GF-D8 (cell line): ENCODE measurements around the gene ST8SIA5.

Source experiments
- DNase-seq: peaks from one replicate; lab custom pipeline; 2025; lab: John Stamatoyannopoulos, UW

Gene ST8SIA5

DNA sequence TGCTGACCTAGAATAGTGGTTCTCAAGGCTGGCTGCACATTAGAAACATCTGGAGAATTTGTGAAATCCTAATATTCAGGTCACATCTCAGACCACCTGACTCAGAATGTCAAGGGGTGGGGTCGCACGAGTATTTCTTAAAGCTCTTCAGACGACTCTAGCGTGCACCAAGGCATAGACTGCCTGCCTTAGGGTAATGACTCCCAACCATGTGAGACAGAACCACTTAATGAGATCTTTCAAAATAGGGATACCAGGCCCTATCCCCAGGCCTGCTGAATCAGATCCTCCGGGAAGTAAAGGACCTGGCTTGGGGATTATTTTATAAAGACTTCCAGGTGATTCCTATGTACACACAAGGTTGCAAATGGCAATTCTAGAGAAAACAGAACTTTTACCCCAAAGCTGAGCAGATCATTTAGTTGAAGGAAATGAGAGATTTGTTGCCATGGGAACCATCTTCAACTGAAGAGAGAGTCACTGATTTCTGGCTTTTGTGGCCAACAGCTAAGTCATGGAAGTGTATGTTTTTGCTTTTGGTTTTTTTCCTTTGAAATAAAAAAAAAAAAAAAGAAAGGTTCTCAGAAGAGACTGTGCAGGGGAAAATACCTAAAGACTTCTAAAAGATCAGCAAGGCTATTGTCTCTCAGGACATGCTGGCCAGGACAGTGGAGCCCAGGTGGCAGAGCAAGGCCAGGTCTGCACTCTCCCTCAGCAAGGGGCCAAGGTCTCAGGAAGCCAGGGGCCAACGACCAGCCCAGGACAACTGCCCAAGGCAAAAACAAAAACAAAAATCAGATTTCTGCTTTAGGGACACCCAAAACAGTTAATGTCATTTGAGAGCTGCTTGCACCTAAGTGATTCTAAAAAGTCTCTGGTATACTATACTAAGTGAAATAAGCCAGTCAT, 84.5 kb downstream of the ST8SIA5 start:
- no peak for DNase-seq

DNA sequence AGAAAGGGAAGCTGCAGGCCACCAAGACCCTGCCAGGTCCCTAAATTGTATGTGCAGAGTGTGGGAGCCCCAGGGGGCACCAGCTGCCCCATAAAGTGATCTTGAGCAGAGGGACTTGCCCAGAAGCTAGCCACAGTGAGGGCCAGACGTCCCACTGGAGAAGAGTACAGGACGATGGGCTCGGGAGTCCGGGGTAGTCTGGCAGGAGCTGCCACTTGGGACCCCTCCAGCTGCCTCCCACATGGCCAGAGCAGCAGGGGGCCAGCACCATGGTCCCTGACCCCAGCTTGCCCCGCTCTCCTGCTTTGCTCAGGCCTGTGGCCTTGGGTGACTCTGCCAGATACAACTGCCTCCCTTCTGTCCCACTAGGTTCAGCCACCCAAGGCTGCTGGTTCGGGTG, 88.2 kb downstream of the ST8SIA5 start:
- DNase-seq, result no peak

DNA sequence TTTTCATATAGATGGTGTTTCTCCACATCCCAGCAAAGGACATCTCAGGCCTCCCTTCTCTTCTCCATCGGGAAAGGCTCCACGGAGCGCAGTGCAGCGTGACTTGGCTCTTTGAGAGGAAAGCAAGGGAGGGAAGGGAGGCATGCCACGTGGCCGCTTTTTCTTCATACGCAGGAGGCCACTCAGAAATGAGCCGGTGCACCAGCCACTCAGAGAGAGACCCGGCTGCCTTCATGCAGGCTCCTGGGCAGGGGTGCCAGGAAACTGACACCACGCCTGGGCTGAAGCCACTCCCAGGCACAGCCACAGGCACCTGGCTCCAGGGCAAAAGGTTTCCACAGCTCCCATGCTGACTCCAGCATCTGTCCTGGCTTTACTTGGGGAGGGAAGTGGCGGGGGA, 88.7 kb downstream of the ST8SIA5 start:
- DNase-seq, result no peak

DNA sequence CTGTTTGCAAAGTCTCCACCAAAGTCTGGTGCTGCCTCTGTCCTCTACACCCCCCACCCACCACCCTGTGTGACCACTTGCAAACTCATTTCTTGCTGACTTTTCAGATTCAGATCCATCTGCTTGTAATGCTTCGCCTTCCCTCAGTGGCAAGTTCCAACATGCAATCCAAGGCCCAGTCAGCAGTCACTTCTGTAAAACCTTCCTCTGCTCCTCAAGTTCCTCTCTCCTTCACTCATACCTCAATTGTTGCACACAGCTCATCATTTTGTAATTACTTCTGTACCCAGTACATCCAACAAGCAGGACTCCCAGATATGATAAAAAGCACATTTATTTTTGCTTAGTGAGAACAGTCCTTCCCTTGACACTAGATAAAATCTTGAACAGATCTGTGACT, 93.3 kb downstream of the ST8SIA5 start:
- no peak for DNase-seq

DNA sequence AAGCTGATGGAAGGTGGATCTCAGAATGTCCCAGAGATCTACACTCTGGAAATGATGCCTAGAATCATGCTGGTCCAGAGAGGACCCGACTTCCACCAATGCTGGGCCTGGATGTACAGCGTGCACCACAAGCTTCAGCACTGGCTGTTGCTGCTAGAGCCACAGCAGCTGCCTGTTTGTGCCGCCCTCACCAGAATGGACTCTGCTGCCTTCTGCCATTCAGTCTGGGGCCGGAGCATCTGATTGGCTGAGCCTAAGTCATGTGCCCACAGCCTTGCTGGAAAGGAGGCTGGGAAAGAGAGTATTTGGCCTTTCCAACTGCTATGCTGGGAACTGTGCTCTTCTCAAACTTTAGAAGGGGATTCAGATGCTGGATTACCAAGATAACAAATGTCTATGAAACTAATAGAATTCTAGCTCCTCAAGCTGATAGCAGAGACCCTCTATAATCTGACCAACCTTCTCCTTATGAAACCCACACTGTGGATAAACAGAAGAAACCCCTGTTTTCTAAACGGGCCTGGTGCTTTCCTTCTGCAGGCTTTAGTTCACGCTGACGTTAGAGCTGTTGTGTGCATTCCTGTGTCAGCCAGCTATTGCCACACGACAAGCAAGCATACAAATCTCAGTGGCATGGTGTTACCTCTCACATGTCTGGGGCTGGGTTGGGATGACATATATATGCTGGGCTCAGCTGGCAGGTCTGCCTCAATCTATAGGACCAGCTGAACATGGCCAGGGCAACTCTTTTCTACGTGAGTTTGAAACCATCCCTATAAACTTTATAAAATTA, 95.7 kb downstream of the ST8SIA5 start:
- DNase-seq, result no peak

DNA sequence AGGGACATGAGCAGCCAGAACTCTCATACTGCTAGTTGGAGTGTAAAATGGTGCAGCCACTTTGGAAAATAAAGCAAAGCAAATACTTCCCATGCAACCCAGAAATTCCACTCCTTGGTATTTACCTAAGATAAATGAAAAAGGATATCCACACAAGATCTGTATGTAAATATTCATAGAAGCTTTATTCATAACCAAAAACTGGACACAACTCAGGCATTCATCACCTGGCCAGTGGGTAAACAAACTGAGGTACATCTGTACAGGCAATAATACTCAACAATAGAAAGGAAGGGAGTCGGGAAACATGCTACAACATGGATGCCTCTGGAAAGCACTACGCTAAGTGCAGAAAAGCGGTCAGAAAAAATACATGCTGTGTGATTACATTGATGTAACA, 97.4 kb downstream of the ST8SIA5 start:
- DNase-seq, result no peak

DNA sequence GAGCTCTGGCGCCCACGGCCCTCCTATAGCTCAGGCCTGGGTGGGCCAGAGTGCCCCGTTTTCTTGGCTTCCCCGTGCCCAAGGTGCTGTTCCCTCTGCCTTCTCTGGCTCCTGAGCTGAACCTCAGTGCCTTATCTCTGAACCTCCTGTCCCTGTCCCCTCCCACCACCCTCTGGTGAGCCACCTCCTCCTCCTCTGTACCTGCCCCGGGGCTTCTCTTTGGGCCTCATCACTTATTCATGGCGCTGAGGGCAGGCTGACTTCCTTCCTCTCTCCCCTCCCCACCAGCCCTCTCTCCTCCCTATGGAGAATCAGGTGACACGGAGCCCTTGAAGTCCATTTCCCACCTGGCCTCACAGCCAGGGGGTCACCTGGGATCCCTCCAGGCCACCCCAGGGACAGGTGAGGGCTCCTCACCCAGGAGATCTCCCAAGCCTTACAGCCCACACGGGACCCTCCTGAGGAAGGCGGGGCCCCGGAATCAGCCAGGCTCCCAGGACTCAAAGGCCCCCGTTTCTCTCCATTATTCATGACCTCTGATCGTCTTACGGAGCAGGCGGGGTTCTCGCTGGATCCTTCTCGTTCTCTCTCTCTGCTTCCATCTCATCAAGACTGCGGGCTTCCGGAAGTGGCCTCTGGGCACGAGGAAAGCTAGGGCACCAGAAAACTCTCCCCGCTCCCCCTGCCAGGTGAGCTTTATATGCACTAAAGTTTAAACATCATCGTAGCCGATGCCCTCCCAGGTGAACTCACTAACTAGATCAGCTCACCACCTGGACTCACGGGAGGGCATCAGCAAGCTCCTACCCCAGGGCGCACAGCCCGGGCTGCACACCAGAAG, 99.5 kb downstream of the ST8SIA5 start, which contains the start of gene LOXHD1:
LOXHD1 (minus strand) TSS at position 106 of the 841 bp plus-strand sequence. CDS start 187 bp downstream, outside the sequence.
- no peak for DNase-seq

DNA sequence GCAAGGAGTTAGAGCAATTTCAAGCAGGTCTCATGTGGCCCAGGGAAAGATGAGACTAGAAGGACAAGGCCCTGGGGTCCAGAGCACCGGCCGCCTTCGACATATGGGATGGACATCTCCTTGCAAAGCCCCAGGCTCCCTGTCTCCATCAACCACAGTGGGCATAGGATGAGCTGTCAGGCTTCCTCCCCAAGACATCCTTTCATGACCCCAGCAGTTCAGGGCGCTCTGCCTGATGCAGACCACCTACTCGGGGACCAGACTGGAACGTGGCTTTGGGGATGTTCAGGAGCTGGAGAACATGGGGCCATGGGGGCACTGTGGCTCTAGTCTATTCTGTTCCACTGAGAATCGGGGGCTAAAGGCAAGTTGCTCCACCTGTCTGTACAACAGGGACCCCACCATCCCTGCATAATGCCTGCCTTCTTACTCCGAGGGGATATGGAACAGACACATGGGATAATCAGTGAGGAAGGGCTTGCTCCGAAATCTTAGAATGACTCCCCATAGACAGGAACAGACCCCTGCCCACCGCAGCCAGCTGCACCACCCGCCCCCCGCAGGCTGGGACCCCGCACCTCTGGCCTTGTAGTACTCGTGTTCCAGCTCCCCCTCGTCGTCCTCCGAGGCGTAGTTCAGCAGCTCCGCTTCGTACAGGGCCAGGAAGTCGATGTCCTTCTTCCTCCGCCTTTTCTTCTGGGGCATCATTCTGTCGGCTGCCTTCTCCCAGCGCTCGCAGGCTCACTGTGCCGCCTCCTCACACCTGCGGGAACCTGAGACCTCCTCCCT, 100.3 kb downstream of the ST8SIA5 start:
- no peak for DNase-seq

DNA sequence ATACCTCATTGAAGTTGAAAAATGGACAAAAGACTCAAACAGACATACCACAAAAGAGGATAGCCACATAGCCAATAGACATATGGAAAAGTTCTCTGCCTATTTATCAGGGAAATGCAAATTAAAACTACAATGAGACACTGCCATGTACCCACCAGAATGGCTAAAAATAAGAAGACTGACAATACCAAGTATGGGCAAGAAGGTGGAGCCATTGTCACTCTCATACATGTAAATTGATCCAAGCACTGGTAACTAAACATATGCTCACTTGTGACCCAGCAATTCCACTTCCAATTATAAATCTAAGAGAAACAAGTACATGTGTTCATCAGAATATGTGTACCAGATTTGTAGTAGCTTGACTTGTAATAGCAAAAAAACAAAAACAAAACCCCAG, 104.5 kb downstream of the ST8SIA5 start:
- DNase-seq, result no peak

DNA sequence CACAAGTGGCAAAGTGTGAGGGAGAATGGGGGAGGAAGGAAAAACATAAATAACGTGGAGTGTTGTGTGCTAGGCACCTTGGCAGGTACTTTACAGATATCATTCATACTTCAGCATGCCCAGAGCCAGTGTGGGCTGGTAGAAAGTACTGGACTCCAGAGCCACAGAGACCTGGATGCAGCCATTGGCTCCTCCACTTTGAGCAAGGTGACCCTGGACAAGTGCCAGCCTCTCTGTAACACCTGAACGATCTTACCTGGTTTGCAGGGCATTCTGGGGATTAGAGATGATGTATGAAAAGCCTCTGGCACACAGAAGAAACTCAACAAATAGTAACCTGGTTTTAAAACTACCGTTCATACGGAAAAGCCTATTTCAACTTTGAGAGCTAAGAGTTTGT, 106.2 kb downstream of the ST8SIA5 start:
- no peak for DNase-seq

DNA sequence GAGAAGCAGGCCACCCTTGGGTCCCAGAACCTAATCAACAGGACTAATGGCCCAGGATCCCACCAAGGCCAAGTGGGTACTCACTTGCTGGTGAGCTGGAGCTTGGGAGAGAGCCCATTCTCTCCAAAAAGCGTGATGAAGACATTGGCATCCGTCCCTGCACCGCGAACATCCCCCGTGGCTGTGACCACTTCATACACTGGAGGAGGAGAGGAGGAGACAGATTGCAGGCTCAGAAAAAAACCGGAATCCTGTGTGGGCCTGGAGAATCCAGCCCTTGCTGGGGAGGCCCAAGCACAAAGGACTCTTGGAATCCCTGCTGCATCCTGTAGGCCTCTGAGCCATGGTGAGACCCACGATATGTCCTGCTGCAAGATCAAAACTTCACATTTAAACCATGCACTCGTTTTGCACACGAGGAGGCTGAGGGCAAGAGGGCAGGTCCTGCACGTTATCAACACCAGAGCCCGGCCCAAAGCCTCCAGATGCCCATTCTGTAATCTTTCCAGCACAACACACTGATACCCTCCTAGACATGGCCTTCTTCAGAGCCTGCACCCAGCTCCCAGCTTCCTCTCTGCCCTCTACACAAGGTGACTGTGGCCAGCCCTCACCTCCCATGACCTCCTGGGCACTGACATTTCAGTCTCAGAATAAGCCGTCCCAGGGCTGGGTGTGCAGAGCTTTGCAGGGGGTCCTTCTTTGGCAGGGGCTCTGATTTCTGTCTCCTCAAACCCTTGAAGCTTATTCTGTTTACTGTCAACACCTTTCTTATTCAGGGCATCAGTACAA, 107.6 kb downstream of the ST8SIA5 start:
- no peak for DNase-seq

DNA sequence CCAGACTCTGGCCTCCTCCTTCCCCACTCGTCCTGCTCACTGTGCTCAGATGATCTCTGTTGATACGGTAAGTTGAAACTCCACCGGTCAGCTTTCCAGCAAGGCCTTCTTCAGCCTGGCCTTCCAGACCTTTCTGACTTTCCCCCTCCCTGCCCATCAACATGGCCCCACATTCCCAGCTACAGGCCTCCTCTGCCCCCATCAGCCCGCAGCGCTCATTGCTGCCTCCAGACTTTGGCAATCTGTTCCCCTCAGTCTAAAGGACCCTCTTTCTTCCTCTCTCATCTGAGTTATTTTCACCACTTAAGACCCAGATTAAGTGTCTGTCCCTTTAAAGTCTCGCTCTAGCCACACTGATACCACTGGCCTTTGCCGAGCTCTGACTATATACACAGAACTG, 110.4 kb downstream of the ST8SIA5 start:
- DNase-seq, result no peak

DNA sequence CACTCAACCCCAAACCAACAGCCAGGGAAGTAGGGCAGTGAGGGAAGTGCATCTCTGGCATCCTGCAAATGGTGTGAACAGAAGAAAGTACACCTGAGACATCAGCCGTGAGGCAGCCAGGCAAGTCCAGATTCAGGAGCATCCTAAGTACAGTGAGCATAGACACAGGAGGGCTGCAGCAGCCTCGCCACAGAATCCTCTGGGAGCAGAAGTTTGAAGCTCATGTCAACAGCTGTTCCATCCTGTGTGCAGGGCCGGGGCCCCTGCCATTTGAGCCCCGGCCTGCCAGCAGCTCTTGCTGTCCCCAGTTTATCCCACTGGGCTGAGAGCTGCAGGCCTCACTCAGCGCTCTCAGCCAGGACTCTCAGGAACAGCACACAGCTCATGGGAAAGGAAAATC, 114.3 kb downstream of the ST8SIA5 start:
- DNase-seq, result no peak

DNA sequence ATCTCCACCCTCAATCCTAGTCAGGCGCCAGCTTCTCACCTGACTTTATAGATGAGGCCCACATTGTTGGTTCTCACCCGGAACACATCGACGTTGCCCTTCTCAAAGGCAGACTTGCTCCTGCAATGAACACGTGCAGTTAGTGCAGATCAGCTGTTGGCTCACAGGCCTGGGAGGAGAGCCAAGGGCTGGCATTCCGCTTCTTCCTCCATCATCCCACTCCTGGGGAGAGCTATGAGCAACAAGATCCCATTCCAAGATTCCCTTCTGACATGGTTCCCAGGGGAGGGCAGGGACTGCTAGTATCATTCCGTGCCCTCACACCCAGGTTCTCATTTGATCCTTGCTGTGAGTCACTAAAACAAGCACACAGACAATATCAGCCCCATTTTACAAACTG, 114.9 kb downstream of the ST8SIA5 start:
- DNase-seq, result no peak

DNA sequence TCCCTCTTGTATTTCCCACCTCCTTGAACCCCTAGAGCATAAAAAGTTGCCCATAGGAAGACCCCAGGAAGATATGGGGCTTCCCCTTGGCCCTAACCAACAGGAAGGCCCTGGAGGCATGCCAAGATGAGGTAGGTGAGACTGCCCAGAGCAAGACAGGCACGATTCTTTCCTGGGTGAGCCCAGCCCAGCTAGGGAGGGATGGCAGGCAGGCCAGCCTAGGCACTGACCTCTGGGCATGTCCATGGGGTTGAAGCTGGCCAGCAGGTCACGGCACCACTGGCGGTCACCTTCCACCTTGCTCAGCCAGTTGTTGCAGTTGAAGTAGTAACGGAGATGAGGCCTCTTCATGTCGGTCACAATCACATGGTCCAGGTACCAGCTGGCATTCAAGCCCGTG, 117.5 kb downstream of the ST8SIA5 start:
- DNase-seq, result no peak

DNA sequence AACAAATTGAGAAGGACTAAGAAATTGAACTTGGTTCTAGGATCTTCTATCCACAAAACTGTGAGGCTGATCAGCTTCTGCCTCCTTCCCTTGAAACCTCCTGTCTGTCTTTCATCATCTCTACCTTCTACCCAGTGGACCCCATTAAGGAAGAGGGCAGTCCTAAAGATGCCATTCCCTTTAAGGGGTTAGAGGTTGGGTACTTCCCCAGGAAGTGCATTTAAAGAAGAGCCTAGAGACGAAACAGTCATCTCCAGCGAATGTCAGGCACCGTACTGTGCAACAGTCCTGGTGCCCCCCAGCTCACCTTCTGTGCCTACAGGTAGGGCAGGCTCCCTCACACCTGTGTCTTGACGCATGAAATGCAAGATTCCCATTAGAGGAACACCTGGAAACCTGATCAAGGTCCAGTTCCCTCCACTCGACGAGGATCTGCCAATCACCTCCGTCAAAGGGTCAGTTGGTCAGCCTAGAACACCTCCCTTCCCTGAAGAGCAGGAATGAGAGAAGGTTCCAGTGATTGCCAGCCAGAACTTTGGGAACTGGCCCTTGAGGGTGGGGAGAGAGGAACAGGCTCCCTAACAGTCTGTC, 120.7 kb downstream of the ST8SIA5 start:
- no peak for DNase-seq

DNA sequence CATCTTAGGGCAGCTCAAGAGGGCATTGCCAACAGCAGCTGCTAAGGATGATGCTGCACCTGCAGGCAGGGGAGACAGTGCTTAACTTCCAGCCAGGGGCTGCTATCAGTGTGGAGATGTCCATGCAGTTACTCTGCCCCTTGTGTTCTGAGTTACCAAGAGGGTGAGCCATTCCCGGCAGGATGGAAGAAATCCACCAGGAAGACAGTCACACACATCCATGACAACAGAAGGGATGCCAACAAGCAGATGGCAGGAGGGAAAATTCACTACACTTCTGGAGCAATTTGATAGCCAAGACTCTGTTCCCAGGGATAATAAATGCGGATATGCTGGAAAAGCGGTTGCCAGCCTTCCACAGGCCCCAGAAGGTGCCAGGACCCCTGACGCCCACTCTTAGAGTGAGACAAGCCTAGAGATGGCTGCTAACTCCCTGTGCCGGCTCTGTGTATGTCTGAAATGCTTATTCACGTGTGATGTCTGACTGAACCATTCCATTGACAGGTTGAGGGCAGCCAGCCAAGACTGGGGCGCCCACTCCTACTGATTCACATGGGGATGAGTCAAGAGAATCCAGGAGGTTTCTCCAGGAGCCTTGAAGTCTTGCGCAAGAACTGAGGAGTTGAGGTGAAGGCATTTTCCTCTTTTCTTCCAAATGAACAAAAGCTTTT, 124.3 kb downstream of the ST8SIA5 start:
- no peak for DNase-seq

DNA sequence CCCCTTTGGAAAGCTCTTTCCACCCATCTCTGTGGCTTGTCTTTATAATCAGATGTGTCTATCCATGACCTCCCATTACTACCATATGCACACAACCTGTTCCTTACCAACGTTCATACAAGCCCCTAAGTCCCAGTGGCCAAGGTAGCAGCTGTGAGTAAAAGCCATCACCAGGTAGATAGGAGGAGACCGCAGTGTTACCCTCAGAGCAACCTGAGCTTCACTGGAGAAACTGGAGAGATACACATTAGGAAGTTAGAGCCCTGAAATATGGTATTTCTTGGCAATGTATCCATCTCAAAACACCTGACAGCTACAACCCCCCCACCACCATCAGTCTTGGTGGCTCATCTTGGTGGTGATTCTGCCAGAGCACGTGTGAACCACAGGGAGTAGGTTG, 125.9 kb downstream of the ST8SIA5 start:
- no peak for DNase-seq

DNA sequence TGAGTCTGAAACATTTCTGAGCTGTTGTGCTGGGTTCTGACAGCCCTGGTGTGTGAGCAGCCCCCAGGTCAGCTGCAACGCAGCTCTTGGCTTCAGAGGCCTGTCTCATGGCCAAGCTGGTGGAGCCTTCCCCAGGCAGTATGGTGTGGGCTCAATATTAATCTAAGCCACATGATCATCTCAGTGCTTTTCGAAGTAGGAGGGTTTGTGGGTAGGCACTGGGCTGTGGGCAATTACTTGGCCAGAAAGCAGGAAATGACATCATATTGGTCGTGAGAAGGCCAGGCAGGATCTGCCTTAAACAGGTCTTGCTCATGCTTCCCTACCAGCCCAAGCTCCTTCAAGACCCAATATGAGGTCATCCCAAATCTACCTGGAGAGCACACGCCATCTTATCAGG, 126.7 kb downstream of the ST8SIA5 start:
- DNase-seq, result no peak

DNA sequence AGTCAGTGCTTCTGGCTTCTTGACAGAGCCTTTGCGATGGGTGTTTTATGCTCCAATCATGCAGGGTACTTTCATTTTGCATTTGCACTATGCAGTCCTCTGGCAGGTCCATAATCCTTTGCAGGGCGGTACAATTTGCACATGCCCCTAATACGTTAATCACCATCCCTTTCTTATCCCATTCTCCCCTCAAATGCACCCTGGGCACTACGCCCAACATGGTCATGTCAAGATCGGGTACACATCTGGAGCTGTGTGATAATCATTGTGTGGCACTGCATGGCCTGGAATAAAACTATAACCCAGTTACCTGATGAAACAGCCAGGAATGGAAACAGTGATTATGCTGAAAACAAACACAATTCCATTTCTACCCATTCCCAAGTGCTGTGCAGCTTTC, 127.5 kb downstream of the ST8SIA5 start:
- DNase-seq, result no peak
